Measurements from ENCODE around the gene TPI1.
"Not testable (repeated sequence)": the region's sequence is repeated elsewhere in the genome, so short reads cannot be mapped to it uniquely, and the experiment has no call there.

Gene TPI1

GRCh38 chr12:6869049-6870021 is 2.0 kb downstream of the TPI1 start:
- peak; percentile 84 for DNase-seq

GRCh38 chr12:6870304-6870703 is 3.0 kb downstream of the TPI1 start:
- not testable (repeated sequence) for DNase-seq

DNA sequence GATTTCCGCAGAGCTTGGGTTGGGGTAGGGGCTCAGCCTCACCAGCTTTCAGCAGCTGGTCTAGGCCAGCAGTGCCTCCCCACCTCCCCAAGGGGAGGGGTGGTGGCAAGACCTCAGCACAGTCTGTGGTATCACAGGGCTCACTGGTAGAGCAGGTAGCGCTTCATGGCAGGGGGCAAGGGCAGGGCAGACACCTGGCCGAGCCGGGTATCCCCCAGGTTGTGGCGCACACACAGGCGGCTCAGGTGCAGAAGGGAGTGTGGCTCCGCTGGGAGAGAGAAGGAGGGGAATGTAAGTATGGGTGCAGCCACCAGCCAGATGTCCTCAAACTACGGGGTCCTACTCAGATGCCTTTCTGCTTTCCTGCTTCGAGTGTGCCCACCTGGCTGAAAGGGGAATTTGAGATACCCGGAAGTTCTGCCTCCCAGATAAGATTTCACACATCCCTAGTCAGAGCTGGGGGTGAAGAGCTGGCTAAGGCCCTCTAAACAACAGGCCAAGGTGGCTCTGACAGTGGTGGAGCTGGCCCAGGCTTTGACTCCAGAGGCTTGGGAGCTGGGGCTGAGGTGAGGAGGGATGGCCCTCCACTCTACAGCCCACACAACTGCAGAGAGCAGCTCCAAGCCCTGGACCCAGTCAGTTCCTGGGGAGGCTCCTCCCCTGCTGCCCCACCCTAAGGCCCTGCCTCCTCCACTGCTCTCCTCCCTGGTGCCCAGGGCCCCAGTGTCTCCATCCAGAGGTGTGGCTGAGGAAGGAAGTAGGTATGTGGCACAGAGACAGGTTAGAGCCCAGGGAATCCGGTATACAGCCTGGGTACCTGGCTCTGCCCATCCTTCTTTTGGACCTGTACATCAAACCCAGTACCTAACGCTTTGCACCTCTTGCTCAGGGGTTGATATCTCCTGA is 4.0 kb downstream of the TPI1 start:
- DNase-seq: peak; percentile 53

GRCh38 chr12:6872073-6873048 is 5.0 kb downstream of the TPI1 start:
- DNase-seq: peak; percentile 82

DNA sequence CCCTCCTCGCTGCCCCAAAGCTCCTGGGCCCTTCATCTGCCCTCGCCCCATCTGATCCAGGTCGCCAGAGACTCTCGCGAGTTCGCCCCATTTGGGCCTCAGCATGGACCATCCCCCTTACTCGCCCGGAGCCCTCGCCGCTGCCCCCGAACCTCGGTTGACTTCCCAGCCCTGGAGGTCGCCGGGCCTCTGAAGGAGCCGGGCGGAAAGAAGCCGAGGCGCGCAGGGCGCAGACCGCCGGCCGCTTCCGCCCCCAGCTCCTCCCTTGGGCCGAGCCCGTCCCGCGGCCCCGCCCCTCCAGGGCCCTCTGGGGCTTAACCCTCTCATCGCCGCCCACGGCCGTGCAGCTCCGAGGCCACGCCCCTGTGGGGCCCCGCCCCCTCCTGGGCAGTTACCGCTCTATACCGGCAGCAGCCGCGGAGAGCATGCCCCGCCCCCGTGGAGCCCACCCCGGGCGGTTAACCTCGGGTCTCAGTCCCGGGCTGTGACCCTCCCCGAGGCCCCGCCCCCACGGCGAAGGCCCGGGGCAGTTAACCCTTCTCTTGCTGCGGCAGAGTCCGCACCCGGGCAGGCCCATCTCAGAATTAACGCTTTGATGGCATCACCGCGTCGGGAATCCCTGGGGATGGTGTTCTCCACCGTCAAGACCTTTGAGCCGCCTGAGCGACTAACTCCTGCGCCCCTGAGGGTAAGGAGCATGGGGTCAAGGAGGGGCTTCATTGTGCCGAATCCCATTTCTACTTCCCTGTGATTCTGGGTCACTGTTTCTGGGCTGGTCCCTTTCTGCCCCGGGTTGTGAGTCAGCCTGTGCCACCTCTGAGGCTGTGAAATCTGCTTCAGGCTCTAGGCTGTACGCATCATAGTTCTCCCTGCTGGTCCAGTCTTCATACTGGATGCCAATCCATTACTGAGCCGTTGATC is 6.0 kb downstream of the TPI1 start, which contains the start of gene SPSB2:
TSS of gene SPSB2 (minus strand) at position 210 of the 921 bp plus-strand sequence. CDS start 402 bp downstream, outside the sequence.
- peak; percentile 98 for DNase-seq

- DNase-seq: not testable (repeated sequence)
Measured at GRCh38 chr12:6874015-6874368, 6.7 kb downstream of the TPI1 start.

DNA sequence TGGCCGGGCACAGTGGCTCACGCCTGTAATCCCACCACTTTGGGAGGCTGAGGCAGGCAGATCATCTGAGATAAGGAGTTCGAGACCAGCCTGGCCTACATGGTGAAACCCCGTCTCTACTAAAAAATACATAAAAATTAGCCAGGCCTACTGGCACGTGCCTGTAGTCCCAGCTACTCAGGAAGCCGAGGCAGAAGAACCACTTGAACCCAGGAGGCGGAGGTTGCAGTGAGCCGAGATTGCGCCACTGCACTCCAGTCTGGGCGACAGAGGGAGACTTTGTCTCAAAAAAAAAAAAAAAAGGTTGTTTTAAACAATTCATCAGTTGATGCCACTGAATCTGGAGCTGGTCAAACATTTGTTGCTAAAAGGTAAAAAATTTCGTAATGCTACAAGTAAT is 12.5 kb downstream of the TPI1 start:
- DNase-seq: not testable (repeated sequence)

DNA sequence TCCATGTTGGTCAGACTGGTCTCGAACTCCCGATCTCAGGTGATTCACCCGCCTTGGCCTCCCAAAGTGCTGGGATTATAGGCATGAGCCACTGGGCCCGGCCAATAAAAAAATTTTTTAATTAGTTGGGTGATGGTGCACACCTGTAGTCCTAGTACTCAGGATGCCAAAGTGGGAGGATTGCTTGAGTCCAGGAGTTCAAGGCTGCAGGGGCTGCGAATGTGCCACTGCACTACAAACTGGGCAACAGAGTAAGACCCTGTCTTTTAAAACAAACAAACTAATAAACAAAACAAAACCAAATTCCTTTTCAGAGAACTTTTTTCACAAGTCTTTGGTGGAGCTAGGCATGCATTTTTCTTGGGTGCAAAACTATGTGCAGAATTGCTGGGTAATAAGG is 15.9 kb downstream of the TPI1 start:
- no peak for DNase-seq

DNA sequence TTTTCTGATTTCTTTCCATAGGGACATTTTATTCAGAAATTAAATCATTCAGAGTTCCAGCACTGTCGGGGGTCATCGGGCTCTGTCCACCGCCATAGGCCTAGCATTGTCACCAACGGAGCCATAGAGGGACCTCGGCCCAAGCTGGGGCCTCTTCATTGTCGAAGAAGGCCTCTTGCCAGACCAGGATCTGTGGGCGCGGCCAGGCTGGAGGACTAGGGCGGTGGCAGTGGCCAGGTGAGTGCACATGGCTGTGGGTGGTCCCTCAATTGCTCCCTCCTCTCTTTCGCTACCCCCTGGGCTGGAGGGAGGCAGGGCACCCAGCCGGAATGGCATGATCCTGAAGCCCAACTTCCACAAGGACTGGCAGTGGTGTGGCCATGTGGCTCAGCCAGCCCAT is 16.4 kb downstream of the TPI1 start:
- DNase-seq: no peak

DNA sequence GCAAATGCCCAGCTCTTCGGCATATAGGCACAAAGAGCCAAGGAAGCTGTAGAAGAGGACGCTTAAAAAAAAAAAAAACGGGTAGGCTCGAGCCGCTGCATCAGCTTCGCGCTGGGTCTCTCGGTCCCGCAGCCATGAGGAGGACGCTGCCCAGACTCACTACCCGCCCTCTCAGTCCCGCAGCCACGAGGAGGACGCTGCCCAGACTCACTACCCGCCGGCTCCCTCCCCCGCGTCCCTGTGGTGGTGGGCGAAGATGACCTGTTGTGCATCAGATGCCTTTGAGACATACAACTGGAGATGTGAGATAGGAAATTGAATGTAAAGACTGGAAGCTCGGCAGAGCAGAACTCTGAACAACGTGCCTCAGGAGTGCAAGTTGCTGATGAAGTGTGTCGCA is 17.2 kb downstream of the TPI1 start:
- no peak for DNase-seq

DNA sequence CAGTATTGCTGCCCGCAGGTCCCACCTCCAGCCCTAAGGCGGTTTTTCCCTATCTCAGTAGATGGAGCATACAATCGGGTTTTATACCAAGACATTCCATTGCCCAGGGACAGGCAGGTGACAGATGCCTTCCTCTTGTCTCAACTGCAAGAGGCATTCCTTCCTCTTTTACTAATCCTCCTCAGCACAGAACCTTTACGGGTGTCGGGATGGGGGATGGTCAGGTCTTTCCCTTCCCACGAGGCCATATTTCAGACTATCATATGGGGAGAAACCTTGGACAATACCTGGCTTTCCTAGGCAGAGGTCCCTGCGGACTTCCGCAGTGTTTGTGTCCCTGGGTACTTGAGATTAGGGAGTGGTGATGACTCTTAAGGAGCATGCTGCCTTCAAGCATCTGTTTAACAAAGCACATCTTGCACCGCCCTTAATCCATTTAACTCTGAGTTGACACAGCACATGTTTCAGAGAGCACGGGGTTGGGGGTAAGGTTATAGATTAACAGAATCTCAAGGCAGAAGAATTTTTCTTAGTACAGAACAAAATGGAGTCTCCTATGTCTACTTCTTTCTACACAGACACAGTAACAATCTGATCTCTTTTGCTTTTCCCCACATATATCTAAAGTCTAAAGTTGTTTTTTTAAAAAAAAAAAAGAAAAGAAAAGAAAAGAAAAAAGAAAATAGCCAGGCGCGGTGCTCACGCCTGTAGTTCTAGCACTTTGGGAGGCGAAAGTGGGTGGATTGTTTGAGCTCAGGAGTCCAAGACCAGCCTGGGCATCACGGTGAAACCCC is 19.1 kb downstream of the TPI1 start:
- DNase-seq: not testable (repeated sequence)

- no peak for DNase-seq
Measured at GRCh38 chr12:6887460-6887859, 20.1 kb downstream of the TPI1 start.

DNA sequence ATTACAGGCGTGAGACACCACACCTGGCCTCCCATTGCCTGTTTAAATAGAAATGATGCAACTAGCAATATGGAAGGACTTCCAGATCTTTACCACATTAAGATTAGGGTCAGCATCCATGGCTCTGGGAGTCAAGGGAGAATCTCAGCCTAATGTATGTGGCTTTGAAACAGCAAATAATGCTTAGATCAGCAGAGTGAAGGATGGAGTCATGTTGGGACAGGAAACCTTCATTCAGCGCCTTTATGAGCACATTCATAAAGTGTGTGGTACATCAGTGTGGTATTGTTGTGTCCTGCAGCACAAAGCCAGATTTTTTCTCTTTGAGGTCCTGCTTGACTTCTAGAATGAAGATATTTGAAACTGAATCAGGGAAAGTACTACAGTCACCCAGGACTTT is 21.0 kb downstream of the TPI1 start:
- no peak for DNase-seq

DNA sequence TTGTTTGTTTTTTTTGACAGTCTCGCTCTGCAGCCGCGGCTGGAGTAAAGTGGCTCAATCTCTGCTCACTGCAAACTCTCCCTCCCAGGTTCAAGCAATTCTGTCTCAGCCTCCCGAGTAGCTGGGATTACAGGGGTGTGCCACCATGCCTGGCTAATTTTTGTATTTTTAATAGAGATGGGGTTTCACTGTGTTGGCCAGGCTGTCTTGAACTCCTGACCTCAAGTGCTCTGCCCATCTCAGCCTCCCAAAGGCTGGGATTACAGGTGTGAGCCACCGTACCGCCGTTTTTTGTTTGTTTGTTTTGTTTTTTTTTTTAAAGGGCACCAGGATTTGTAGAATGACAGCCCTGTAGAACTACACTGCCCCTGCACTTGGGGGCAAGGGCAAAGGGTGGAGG is 21.5 kb downstream of the TPI1 start:
- DNase-seq: not testable (repeated sequence)

DNA sequence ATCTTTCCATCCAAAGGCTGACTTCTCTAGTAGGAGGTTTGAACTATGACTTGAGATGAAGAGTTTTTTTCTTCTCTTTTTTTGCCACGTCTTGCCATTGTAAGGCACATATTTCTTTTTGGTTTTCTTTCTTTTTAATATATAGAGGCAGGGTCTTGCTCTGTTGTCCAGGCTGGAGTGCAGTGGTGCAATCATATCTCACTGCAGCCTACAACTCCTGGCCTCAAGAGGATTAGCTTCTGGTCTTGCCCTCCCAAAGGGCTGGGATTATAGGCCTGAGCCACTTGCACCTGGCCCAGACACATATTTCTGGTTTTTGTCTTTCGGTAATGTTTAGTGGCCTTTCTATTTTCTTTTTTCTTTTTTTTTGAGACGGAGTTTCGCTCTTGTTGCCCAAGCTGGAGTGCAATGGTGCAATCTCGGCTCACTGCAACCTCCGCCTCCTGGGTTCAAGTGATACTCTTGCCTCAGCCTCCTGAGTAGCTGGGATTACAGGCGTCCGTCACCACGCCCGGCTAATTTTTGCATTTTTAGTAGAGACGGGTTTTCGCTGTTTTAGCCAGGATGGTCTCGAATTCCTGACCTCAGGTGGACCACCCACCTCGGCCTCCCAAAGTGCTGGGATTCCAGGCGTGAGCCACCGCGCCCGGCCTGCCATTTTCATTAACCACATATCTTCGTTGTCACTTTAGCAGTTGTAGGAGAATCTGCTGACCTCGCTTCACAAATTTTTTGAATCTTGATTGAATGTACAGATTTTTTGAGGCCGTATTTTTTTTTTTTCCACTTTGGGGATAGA is 22.6 kb downstream of the TPI1 start:
- DNase-seq: not testable (repeated sequence)

DNA sequence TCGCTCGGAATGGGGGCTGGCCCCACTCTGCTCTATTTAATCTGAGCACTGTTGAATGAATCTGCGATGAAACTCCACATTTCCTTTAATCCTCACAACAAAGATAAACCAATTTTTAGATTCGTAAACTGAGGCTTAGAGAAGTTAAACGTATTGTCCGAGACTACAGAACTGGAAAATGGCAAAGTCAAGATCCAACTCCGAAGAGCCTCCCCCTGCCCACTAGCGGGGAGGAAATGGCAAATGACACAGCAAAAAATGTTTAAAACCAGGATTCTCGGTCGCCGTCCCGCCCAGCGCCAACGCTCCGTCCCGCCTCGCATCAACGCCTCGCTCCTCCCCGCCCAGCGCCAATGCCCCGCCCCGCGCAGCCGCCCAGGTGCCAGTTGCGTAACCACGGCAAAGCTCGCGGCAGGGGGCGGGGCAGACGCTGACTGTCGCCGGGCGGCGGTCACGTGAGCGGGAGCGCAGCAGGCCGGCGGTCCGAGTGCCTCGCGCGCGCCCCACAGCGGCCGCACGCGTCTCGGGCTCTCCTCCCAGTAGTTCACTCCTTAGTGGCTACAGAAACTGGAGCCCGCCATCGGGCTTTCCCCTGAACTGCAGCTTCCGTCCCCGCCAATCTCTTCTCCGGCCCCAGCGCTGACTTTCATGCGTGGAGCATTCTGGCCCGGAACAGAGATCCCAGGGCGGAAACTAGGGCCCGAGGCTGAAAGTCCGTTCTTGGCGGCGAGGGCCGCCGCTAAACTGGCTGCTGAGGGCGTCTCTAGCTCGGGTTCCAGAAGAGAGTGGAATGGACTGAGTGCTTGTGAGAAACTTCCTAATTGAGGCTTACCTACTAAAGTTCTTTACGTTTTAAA is 23.7 kb downstream of the TPI1 start:
- DNase-seq: peak; percentile 98

DNA sequence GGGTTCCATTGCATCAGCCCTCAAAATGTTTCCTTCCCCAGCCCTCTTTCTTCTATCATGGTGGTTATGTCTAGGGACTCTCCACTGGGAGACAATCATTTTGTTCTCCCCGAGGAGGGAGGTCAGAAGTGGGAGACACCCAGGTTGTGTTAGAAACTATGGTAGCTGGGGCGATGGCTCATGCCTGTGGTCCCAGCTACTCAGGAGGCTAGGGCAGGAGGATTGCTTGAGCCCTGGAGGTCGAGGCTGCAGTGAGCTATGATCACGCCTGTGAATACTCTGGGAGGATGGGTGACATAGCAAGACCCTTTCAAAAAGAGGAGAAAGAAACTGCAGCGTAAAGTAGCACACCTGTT is 24.3 kb downstream of the TPI1 start:
- no peak for DNase-seq

GRCh38 chr12:6892683-6893082 is 25.4 kb downstream of the TPI1 start:
- DNase-seq: not testable (repeated sequence)
